ENCODE data around the gene MDP1.
A peak's percentile ranks its signal among the peaks of the same experiment; 100 is the strongest.

The MDP1 gene

GRCh38 chr14:24177041-24177825 lies 38.6 kb downstream of the MDP1 start:
- no peak for TF ChIP-seq CTCF (conservative IDR thresholded peaks at IDR 0.05; ENCODE audit: low read depth, low read length)
- no peak overlapping the region for H3K4me3 ChIP-seq (ENCODE audit: low read length)
- DNase-seq (ENCODE audit: low read depth), result no peak

GRCh38 chr14:24176599-24176998 lies 39.3 kb downstream of the MDP1 start:
- no peak for DNase-seq (ENCODE audit: low read depth)

GRCh38 chr14:24172871-24173281 lies 43.0 kb downstream of the MDP1 start:
- peak overlapping the region; percentile 96 for H3K4me3 ChIP-seq (ENCODE audit: low read length)
- DNase-seq (ENCODE audit: low read depth), result no peak
- no peak for TF ChIP-seq CTCF (conservative IDR thresholded peaks at IDR 0.05; ENCODE audit: low read depth, low read length)

More at GRCh38 chr14:24176599-24176998, 39.3 kb downstream of the MDP1 start:
- H3K4me3 ChIP-seq (ENCODE audit: low read length), result no peak overlapping the region
- no peak for TF ChIP-seq CTCF (conservative IDR thresholded peaks at IDR 0.05; ENCODE audit: low read depth, low read length)

- peak overlapping the region; percentile 96 for H3K4me3 ChIP-seq (ENCODE audit: low read length)
- DNase-seq (ENCODE audit: low read depth), result no peak
- TF ChIP-seq CTCF (conservative IDR thresholded peaks at IDR 0.05; ENCODE audit: low read depth, low read length), result no peak
These were observed 43.5 kb downstream of the MDP1 start for GRCh38 chr14:24172261-24172860.

GRCh38 chr14:24171422-24172260 lies 44.2 kb downstream of the MDP1 start, which contains the start of gene REC8:
Gene REC8 (plus strand): TSS chr14:24172080. CDS start chr14:24172553, 473 bp downstream.
- DNase-seq (ENCODE audit: low read depth), result peak; percentile 99
- TF ChIP-seq CTCF (conservative IDR thresholded peaks at IDR 0.05; ENCODE audit: low read depth, low read length), result no peak
- peak within 1 kb of the TSS; percentile 96 for H3K4me3 ChIP-seq (ENCODE audit: low read length)

GRCh38 chr14:24167469-24168114 lies 48.3 kb downstream of the MDP1 start:
- H3K4me3 ChIP-seq (ENCODE audit: low read length), result no peak overlapping the region
- no peak for TF ChIP-seq CTCF (conservative IDR thresholded peaks at IDR 0.05; ENCODE audit: low read depth, low read length)
- no peak for DNase-seq (ENCODE audit: low read depth)

Data from retinal pigment epithelial cell (primary cell).